ENCODE results near the gene MEGF8. TPM values are rescaled to one million over a fixed set of nuclear protein-coding genes. Genes with fewer than 3 reads are reported as not detected.

Gene MEGF8
- total RNA-seq, 4 donors from 2014 or later, result 6.4 to 11.1 (median 10.3) TPM

- H3K9me3 ChIP-seq, result no peaks in the 10 kb centered on the region
- H3K4me1 ChIP-seq, result peaks cover 0 to 12% (median 0%) of the 10 kb centered on the region in 3 donors
- 93% methylated on average over 5 of the region's 31 CpGs; no CpG with 5 or more reads in 1 of the 2 donors for WGBS, 2 donors
- no peak for DNase-seq
- TF ChIP-seq CTCF (IDR thresholded peaks at IDR 0.05), result no peak
- peaks cover 3 to 93% (median 10%) of the 10 kb centered on the region in 3 donors for H3K36me3 ChIP-seq
- intact Hi-C loops (cut with DNase I), result no loop called here
- H3K4me3 ChIP-seq, result no peak overlapping the region
- H3K27me3 ChIP-seq, result no peaks in the 10 kb centered on the region
- no peak overlapping the region for H3K27ac ChIP-seq
Measured at GRCh38 chr19:42352301-42353259, 27.1 kb downstream of the MEGF8 start.

- TF ChIP-seq POLR2A (IDR thresholded peaks at IDR 0.05) (no peak), CTCF (IDR thresholded peaks at IDR 0.05) (no peak)
- H3K36me3 ChIP-seq, result peaks cover 3 to 93% (median 10%) of the 10 kb centered on the region in 3 donors
Measured at GRCh38 chr19:42353341-42354015, 28.0 kb downstream of the MEGF8 start.

GRCh38 chr19:42355896-42356295, 30.5 kb downstream of the MEGF8 start:
- H3K9me3 ChIP-seq, result no peaks in the 10 kb centered on the region
- no peak overlapping the region for H3K4me3 ChIP-seq
- TF ChIP-seq POLR2A (IDR thresholded peaks at IDR 0.05) (no peak), CTCF (IDR thresholded peaks at IDR 0.05) (no peak)
- peaks cover 0 to 4% (median 0%) of the 10 kb centered on the region in 3 donors for H3K4me1 ChIP-seq
- H3K27ac ChIP-seq, result no peak overlapping the region
- H3K27me3 ChIP-seq, result no peaks in the 10 kb centered on the region
- 91% methylated on average over 7 of the region's 12 CpGs; no CpG with 5 or more reads in 1 of the 2 donors for WGBS, 2 donors
- no peak for DNase-seq
- intact Hi-C loops (cut with DNase I), result no loop called here
- H3K36me3 ChIP-seq, result peaks cover 6 to 97% (median 10%) of the 10 kb centered on the region in 3 donors

More at GRCh38 chr19:42353341-42354015, 28.0 kb downstream of the MEGF8 start:
- no peaks in the 10 kb centered on the region for H3K27me3 ChIP-seq
- intact Hi-C loops (cut with DNase I), result no loop called here
- H3K9me3 ChIP-seq, result no peaks in the 10 kb centered on the region
- H3K27ac ChIP-seq, result no peak overlapping the region
- peaks cover 0 to 4% (median 0%) of the 10 kb centered on the region in 3 donors for H3K4me1 ChIP-seq
- no peak overlapping the region for H3K4me3 ChIP-seq
- 83 to 94% methylated on average over 2 to 10 of the region's 29 CpGs for WGBS, 2 donors
- no peak for DNase-seq

- TF ChIP-seq POLR2A (IDR thresholded peaks at IDR 0.05) (no peak), CTCF (IDR thresholded peaks at IDR 0.05) (no peak)
- no peaks in the 10 kb centered on the region for H3K9me3 ChIP-seq
- H3K27me3 ChIP-seq, result no peaks in the 10 kb centered on the region
- peaks cover 0 to 4% (median 0%) of the 10 kb centered on the region in 3 donors for H3K4me1 ChIP-seq
- intact Hi-C loops (cut with DNase I), result no loop called here
- no peak overlapping the region for H3K27ac ChIP-seq
- DNase-seq, result no peak
- peaks cover 8 to 97% (median 10%) of the 10 kb centered on the region in 3 donors for H3K36me3 ChIP-seq
- no peak overlapping the region for H3K4me3 ChIP-seq
- WGBS, 2 donors, result 83 to 91% methylated on average over 1 to 11 of the region's 15 CpGs
Measured at GRCh38 chr19:42356686-42357085, 31.3 kb downstream of the MEGF8 start.

Data from esophagus squamous epithelium (tissue), 5 donors.